Nephron (organoid): ENCODE results near the gene ASTN1.

ENCODE experiments used
- H3K27ac Mint-ChIP-seq, 3 experiments: 2 replicates each; pipeline ENCODE4 v1.8.0; 2020; ENCODE audit warnings: mixed read lengths in 3 of 3, mild to moderate bottlenecking in 2 of 3, moderate library complexity in 1 of 3
- H3K27me3 Mint-ChIP-seq: 2 replicates; pipeline ENCODE4 v1.8.0; 2021; ENCODE audit warnings: low read depth, mild to moderate bottlenecking, moderate library complexity, mixed read lengths
- H3K36me3 Mint-ChIP-seq: 2 replicates; pipeline ENCODE4 v1.8.0; 2020; ENCODE audit warnings: low read depth, mixed read lengths
- H3K4me1 Mint-ChIP-seq: 2 replicates; pipeline ENCODE4 v1.8.0; 2020; ENCODE audit warnings: mixed read lengths
- H3K4me3 Mint-ChIP-seq, 3 experiments: 2 replicates each; pipeline ENCODE4 v1.8.0; 2020; ENCODE audit warnings: mild to moderate bottlenecking in 3 of 3, mixed read lengths in 3 of 3, moderate library complexity in 2 of 3
- H3K9me3 Mint-ChIP-seq: 2 replicates; pipeline ENCODE4 v1.8.0; 2020; ENCODE audit warnings: mixed read lengths
- CTCF ChIP-seq, 3 experiments: fragments of 200-600 bp; sonication (generic); IDR thresholded peaks; one replicate each; pipeline ENCODE4 v1.5.0; 2021; ENCODE audit warnings: antibody characterized with exemption in 3 of 3; ENCODE audit not compliant: unreplicated experiment in 3 of 3

Gene ASTN1

GRCh38 chr1:177092001-177092400, 72.5 kb downstream of the ASTN1 start:
- H3K27ac Mint-ChIP-seq, result no peak overlapping the region
- no peak for TF ChIP-seq CTCF (IDR thresholded peaks at IDR 0.05; ENCODE audit: unreplicated experiment in 3 of 3)
- H3K36me3 Mint-ChIP-seq, result no peaks in the 10 kb centered on the region
- H3K4me3 Mint-ChIP-seq, result no peak overlapping the region
- H3K27me3 Mint-ChIP-seq, result peaks cover 4% of the 10 kb centered on the region
- peaks cover 4% of the 10 kb centered on the region for H3K9me3 Mint-ChIP-seq
- H3K4me1 Mint-ChIP-seq, result no peaks in the 10 kb centered on the region

GRCh38 chr1:177091040-177091439, 73.5 kb downstream of the ASTN1 start:
- Mint-ChIP-seq H3K27me3 (peaks cover 4% of the 10 kb centered on the region), H3K4me3 (no peak overlapping the region), H3K27ac (no peak overlapping the region), H3K4me1 (no peaks in the 10 kb centered on the region), H3K36me3 (no peaks in the 10 kb centered on the region), H3K9me3 (peaks cover 1% of the 10 kb centered on the region)
- no peak for TF ChIP-seq CTCF (IDR thresholded peaks at IDR 0.05; ENCODE audit: unreplicated experiment in 3 of 3)

GRCh38 chr1:177088966-177089365, 75.5 kb downstream of the ASTN1 start:
- Mint-ChIP-seq H3K9me3 (no peaks in the 10 kb centered on the region), H3K4me1 (no peaks in the 10 kb centered on the region), H3K36me3 (no peaks in the 10 kb centered on the region), H3K27ac (no peak overlapping the region), H3K4me3 (no peak overlapping the region), H3K27me3 (peaks cover 4% of the 10 kb centered on the region)
- no peak for TF ChIP-seq CTCF (IDR thresholded peaks at IDR 0.05; ENCODE audit: unreplicated experiment in 3 of 3)

- no peaks in the 10 kb centered on the region for H3K27me3 Mint-ChIP-seq
- no peak overlapping the region for H3K4me3 Mint-ChIP-seq
- no peak overlapping the region for H3K27ac Mint-ChIP-seq
- H3K9me3 Mint-ChIP-seq, result no peaks in the 10 kb centered on the region
- H3K4me1 Mint-ChIP-seq, result peaks cover 5% of the 10 kb centered on the region
- no peaks in the 10 kb centered on the region for H3K36me3 Mint-ChIP-seq
- TF ChIP-seq CTCF (IDR thresholded peaks at IDR 0.05; ENCODE audit: unreplicated experiment in 3 of 3), result no peak
Measured at GRCh38 chr1:177082855-177083693, 81.4 kb downstream of the ASTN1 start.

- H3K27me3 Mint-ChIP-seq, result no peaks in the 10 kb centered on the region
- H3K27ac Mint-ChIP-seq, result no peak overlapping the region
Measured at GRCh38 chr1:177080564-177080963, 83.9 kb downstream of the ASTN1 start.

More at GRCh38 chr1:177080564-177080963, 83.9 kb downstream of the ASTN1 start:
- H3K4me3 Mint-ChIP-seq, result no peak overlapping the region
- TF ChIP-seq CTCF (IDR thresholded peaks at IDR 0.05; ENCODE audit: unreplicated experiment in 3 of 3), result no peak
- no peaks in the 10 kb centered on the region for H3K36me3 Mint-ChIP-seq
- H3K9me3 Mint-ChIP-seq, result no peaks in the 10 kb centered on the region
- H3K4me1 Mint-ChIP-seq, result peaks cover 5% of the 10 kb centered on the region
